Ascending aorta (tissue), 2 donors: Measurements from ENCODE around the gene CSGALNACT2. TPM values are rescaled to one million over a fixed set of nuclear protein-coding genes. Genes with fewer than 3 reads are reported as not detected.

Source experiments
- DNase-seq, 2 donors: peaks; one replicate each; pipeline ENCODE4 v3.0.0-alpha.2; 2019; ENCODE audit warnings: low spot score in 2 of 2
- H3K27ac ChIP-seq, 2 donors: fragments of 200-600 bp; sonication (generic); one replicate each; pipeline ENCODE4 v1.5.1; 2016 to 2017; ENCODE audit warnings: mild to moderate bottlenecking in 1 of 2
- H3K27me3 ChIP-seq: fragments of 200-600 bp; sonication (generic); one replicate; pipeline ENCODE4 v1.5.1; 2017
- H3K36me3 ChIP-seq, 2 donors: fragments of 200-600 bp; sonication (generic); one replicate each; pipeline ENCODE4 v1.5.1; 2016
- H3K4me1 ChIP-seq, 2 donors: fragments of 200-600 bp; sonication (generic); one replicate each; pipeline ENCODE4 v1.5.1; 2016 to 2017; ENCODE audit warnings: mild to moderate bottlenecking in 1 of 2
- H3K4me3 ChIP-seq, 2 donors: fragments of 200-600 bp; sonication (generic); one replicate each; pipeline ENCODE4 v1.5.1; 2016 to 2017; ENCODE audit warnings: mild to moderate bottlenecking in 1 of 2
- H3K9me3 ChIP-seq, 2 donors: fragments of 200-600 bp; sonication (generic); one replicate each; pipeline ENCODE4 v1.5.1; 2016
- intact Hi-C: fragments of 100-400 bp; cut with DNase I; formaldehyde crosslinking; loops from one replicate; pipeline ENCODE4 v1.15.1; 2023
- total RNA-seq: library from RNA; depleted of rRNA; stranded (reverse); fragments of >200 nt; gene quantifications from one replicate; pipeline ENCODE4 v1.1.0, GENCODE V29; 2016
- TF ChIP-seq, protein P1 (sequence below), 3 experiments: fragments of 200-600 bp in 2 of 3; fragments of 450-650 bp in 1 of 3; sonication (generic) in 2 of 3; IDR thresholded peaks; one replicate each; pipeline ENCODE4 v1.5.1; 2016 to 2019; ENCODE audit warnings: antibody characterized with exemption in 3 of 3, mild to moderate bottlenecking in 1 of 3, moderate library complexity in 1 of 3

Gene CSGALNACT2
- total RNA-seq, 1 donor from 2014 or later, result 19.7 TPM

DNA sequence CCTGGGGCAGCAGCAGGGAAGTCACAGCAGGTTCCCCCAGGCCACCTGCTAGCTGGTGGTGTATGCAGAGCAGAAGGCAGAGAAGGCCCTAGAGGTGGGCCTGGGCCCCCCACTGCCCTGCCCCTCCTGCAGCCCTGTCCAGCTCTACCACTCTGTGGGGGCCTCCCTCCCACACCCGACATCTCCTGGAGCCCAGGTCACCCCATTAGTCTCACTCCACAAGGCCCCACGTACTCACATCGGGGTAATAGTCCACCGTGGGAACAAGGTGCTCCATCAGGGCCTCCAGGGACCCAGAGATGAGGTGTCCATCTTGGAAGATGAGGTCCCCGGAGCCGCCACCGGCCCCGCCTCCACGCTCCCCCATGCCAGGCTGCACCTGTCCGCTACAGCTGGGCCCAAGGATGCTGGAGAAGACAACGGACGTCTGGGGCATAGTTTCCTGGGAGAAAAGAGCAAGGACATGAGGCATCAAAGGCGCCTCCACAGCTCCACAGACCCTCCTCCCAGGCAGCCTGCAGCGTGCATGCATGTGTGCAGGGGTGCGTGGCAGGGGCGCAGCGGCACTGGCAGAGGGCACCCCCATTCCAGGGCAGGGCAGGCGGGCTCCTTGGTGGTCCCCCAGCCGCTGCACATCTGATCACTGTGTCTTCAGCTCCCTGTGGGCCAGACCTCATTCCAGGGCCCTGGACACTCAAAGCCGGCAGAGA is 67.6 kb downstream of the CSGALNACT2 start:
- H3K9me3 ChIP-seq, result no peaks in the 10 kb centered on the region
- TF ChIP-seq, protein P1, sequence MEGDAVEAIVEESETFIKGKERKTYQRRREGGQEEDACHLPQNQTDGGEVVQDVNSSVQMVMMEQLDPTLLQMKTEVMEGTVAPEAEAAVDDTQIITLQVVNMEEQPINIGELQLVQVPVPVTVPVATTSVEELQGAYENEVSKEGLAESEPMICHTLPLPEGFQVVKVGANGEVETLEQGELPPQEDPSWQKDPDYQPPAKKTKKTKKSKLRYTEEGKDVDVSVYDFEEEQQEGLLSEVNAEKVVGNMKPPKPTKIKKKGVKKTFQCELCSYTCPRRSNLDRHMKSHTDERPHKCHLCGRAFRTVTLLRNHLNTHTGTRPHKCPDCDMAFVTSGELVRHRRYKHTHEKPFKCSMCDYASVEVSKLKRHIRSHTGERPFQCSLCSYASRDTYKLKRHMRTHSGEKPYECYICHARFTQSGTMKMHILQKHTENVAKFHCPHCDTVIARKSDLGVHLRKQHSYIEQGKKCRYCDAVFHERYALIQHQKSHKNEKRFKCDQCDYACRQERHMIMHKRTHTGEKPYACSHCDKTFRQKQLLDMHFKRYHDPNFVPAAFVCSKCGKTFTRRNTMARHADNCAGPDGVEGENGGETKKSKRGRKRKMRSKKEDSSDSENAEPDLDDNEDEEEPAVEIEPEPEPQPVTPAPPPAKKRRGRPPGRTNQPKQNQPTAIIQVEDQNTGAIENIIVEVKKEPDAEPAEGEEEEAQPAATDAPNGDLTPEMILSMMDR (IDR thresholded peaks at IDR 0.05), result no peak
- intact Hi-C loops, result no loop called here
- no peak overlapping the region for H3K27ac ChIP-seq
- H3K36me3 ChIP-seq, result no peaks in the 10 kb centered on the region
- H3K27me3 ChIP-seq, result no peaks in the 10 kb centered on the region
- peaks cover 0 to 2% of the 10 kb centered on the region in 2 donors for H3K4me1 ChIP-seq
- H3K4me3 ChIP-seq, result no peak overlapping the region
- DNase-seq, result peak; percentile 4 to 57

DNA sequence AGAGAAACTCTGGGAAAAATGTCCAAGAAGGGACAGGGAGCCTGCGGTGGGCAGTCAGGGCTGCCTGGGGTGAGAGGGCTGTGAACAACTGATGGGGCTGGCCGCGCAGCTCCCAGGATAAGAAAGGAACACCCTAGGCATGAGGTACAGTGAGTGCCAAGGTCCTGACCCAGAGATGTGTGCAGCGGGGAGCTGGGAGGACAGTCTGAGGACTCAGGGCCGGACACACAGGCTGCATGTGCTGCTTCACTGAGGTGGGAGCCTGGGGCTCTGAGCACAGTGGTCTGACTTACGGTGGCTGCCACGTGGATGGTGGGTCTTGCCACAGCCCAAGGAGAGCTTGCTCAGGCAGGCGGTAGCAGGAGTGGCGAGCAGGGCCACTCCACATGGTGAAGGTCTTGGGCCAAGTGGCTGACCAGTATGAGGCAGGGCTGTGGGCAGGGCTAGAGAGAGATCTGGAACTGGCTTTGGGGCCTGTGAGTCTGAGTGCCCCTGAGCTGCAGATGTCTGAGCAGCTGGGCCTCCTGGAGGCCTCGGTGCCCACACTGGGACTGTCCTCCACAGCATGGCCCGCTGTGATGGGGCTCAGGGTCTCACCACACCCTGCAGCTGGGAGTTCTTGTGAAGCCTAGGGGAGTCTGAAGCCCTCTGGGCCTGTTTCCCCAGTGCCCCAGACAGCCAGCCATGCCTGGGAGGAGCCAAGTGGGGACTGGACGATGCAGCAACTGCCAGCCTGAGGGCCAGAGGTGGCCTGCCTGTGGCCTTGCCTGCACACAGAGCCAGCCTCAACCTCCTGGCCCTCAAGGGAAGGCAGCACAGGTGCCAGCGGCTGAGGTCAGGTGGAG is 68.4 kb downstream of the CSGALNACT2 start:
- DNase-seq, result peak in 1 of 2 donors; percentile 54
- Histone ChIP-seq H3K36me3 (no peaks in the 10 kb centered on the region), H3K4me1 (peaks cover 0 to 2% of the 10 kb centered on the region in 2 donors), H3K27ac (no peak overlapping the region), H3K9me3 (no peaks in the 10 kb centered on the region), H3K27me3 (no peaks in the 10 kb centered on the region), H3K4me3 (no peak overlapping the region)
- TF ChIP-seq, protein P1 (IDR thresholded peaks at IDR 0.05), result no peak
- intact Hi-C loops, result no loop called here

DNA sequence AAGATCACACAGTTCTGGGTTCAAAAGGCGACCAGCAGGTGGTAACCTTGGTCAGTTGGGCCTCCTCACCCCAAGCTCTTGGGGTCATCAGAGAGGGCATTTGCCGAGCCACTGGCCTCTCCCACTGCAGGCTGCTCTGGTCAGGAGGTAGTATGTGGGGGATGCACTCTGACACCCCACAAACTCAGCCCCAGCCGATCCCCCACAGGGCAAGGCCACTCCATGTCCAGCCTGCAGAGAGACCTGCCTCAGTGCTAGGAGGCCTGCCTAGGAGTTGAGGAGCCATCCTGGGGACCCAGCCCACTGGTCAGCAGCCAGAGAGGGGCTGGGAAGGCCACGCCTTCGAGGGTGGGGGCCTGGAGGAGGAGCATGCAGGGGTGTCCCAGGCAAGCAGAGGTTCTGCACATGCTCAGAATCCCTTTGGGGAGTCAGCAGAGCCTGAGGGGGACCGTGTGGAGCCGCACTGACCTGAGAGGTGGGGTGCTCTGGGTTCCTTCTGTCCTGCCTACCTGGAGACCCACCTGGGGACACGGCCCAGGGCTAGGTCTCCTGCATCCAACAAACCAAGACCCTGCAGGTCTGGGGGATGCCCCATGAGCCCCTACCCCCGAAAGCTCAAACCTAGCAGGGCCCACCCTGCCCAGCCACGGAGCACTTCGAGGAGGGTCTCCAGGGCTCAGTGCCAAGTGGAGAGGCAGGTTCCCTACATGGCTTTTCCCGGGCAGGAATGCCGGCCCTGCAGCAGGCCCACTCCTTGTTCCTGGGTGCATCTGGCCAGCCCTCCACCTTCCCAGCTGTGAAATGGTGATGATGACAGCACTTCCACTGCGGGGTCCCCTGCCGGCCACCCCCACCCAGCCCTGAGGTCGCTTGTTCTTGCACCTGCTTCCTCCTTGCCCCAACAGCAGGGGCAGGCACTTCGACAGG is 70.2 kb downstream of the CSGALNACT2 start:
- TF ChIP-seq, protein P1 (IDR thresholded peaks at IDR 0.05), result no peak
- Histone ChIP-seq H3K4me1 (no peaks in the 10 kb centered on the region), H3K4me3 (no peak overlapping the region), H3K9me3 (no peaks in the 10 kb centered on the region), H3K36me3 (no peaks in the 10 kb centered on the region), H3K27ac (no peak overlapping the region), H3K27me3 (no peaks in the 10 kb centered on the region)
- intact Hi-C loops, result no loop called here
- DNase-seq, result peak; percentile 6 to 53

DNA sequence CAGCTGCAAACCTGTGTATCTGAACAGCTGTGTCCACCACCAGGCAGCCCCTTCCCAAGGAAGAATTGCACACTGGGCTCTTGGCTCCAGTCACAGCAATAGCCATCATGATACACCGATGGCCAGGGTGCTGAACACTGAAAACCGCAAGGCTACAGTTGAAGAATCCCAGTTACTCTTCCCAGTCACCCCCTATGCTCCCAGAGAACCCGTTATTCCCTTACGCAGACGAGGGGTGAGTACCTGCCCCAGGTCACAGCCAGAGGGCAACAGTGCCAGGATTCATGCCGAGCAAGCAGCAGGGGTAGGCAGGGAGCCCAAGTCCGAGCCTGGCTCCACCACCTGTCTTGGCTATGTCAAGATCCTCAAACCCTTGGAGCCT is 70.8 kb downstream of the CSGALNACT2 start:
- no peaks in the 10 kb centered on the region for H3K36me3 ChIP-seq
- H3K9me3 ChIP-seq, result no peaks in the 10 kb centered on the region
- no peaks in the 10 kb centered on the region for H3K4me1 ChIP-seq
- no peak overlapping the region for H3K4me3 ChIP-seq
- H3K27me3 ChIP-seq, result no peaks in the 10 kb centered on the region
- H3K27ac ChIP-seq, result no peak overlapping the region
- peak in 1 of 2 donors; percentile 56 for DNase-seq
- intact Hi-C loops, result no loop called here
- TF ChIP-seq, protein P1 (IDR thresholded peaks at IDR 0.05), result no peak

DNA sequence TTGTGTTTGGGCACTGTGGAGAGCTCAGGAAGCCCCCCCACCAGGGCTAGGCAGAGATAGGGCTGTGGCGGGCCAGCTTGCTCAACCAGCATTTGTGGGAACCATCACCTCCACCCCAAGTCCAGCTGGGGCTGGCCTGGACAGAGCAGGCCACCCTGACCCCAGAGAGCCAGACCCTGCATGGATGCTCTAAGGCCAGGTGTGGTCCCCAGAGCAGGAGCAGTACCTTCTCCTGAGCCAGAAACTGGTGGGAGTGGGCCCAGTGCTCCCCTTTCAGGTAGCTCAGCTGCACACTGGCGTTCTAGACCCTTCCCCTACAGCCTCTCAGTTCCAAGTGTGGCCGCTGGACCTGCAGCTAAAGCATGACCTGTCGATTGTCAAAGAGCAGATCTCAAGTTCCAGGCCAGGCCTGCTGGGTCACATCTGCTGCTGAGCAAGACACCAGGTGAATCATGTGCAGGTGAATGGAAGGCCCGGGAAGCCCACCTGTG is 71.5 kb downstream of the CSGALNACT2 start:
- no peak overlapping the region for H3K4me3 ChIP-seq
- peak; percentile 3 to 58 for DNase-seq
- intact Hi-C loops, result loop anchor here (10.0 kb wide), 1 partner anchor 65 kb away; no protein-coding TSS in a partner anchor
- H3K36me3 ChIP-seq, result no peaks in the 10 kb centered on the region
- H3K27ac ChIP-seq, result no peak overlapping the region
- H3K9me3 ChIP-seq, result no peaks in the 10 kb centered on the region
- no peaks in the 10 kb centered on the region for H3K4me1 ChIP-seq
- TF ChIP-seq, protein P1 (IDR thresholded peaks at IDR 0.05), result no peak
- H3K27me3 ChIP-seq, result no peaks in the 10 kb centered on the region
